HepG2 (cell line): ENCODE data around the gene SLC22A31.

Source experiments
- MXD4 ChIP-seq: IDR thresholded peaks from 2 replicates; pipeline ENCODE4 v1.6.1; 2016; ENCODE audit warnings: mild to moderate bottlenecking, missing biosample characterization, missing genetic modification reagents
- ZBTB21 ChIP-seq: sonication (generic); formaldehyde crosslinking; IDR thresholded peaks from 2 replicates; pipeline ENCODE4 v1.4.0; 2020; ENCODE audit warnings: missing genetic modification reagents
- ZNF121 ChIP-seq: sonication (generic); formaldehyde crosslinking; IDR thresholded peaks from 2 replicates; pipeline ENCODE4 v1.5.0; 2020; ENCODE audit warnings: mild to moderate bottlenecking, missing genetic modification reagents
- TF ChIP-seq, protein P1 (sequence below): sonication (generic); formaldehyde crosslinking; IDR thresholded peaks from 2 replicates; pipeline ENCODE4 v1.5.0; 2020; ENCODE audit warnings: mild to moderate bottlenecking, missing genetic modification reagents, moderate library complexity
- TF ChIP-seq, protein P2 (sequence below): IDR thresholded peaks from 2 replicates; pipeline ENCODE4 v1.6.1; 2016; ENCODE audit warnings: low read depth, borderline replicate concordance

DNA sequence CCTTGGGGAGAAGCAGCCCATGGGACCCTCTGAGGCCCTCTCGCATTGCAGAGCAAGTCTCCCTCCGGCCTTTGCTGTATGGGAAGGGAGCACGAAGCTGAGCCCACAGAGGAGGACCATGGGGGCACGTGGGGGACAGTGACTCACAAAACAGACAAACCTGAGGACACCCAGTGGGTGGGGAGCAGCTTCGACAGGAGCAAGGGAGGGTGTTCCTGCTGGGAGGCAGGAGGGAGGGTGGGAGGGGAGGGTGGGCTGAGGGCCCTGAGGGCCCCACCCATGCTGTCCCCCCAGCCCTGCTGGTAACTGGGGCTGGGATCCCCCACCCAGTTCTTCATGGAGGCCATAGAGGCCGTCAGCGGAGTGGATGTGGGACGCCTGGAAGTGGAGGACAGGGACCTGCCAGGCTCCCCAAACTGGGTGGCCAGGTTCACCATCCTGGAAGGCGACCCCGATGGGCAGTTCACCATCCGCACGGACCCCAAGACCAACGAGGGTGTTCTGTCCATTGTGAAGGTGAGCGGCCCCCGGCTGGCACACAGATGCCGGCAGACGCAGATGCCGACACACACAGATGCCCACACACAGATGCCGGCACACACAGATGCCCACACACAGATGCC, 12.5 kb downstream of the SLC22A31 start:
- TF ChIP-seq, protein P1, sequence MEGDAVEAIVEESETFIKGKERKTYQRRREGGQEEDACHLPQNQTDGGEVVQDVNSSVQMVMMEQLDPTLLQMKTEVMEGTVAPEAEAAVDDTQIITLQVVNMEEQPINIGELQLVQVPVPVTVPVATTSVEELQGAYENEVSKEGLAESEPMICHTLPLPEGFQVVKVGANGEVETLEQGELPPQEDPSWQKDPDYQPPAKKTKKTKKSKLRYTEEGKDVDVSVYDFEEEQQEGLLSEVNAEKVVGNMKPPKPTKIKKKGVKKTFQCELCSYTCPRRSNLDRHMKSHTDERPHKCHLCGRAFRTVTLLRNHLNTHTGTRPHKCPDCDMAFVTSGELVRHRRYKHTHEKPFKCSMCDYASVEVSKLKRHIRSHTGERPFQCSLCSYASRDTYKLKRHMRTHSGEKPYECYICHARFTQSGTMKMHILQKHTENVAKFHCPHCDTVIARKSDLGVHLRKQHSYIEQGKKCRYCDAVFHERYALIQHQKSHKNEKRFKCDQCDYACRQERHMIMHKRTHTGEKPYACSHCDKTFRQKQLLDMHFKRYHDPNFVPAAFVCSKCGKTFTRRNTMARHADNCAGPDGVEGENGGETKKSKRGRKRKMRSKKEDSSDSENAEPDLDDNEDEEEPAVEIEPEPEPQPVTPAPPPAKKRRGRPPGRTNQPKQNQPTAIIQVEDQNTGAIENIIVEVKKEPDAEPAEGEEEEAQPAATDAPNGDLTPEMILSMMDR (CRISPR knock-in tag), result no peak
- no peak for TF ChIP-seq ZNF121
- TF ChIP-seq, protein P2, sequence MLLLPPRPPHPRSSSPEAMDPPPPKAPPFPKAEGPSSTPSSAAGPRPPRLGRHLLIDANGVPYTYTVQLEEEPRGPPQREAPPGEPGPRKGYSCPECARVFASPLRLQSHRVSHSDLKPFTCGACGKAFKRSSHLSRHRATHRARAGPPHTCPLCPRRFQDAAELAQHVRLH (CRISPR knock-in tag), result no peak
- TF ChIP-seq MXD4 (CRISPR knock-in tag), result no peak
- TF ChIP-seq ZBTB21 (CRISPR knock-in tag), result no peak
